Measurements from ENCODE around the gene EPB41L1. TPM values are rescaled to one million over a fixed set of nuclear protein-coding genes. Genes with fewer than 3 reads are reported as not detected.
A peak's percentile ranks its signal among the peaks of the same experiment; 100 is the strongest.

The EPB41L1 gene
- total and polyA plus RNA-seq, 2 donors from 2014 or later: 53.2 to 230 TPM

DNA sequence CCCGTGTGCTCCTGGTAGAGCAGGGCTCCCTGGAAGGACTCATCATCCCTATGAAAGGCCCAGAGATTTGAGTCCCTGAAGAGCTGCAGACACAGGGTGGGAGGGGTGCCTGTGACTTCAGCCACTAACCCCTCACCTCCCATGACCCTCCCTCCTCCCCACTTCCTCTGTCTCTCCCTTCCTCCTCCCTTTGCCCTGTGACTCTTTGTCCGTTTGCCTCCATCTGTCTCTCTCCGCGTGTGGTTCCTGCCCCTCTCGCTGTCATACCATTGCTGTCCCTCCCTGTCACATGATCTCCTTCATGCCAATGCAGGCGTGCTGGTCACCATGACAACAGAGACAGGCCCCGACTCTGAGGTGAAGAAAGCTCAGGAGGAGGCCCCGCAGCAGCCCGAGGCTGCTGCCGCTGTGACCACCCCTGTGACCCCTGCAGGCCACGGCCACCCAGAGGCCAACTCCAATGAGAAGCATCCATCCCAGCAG, 19.0 kb downstream of the EPB41L1 start:
- intact Hi-C loops (cut with DNase I): no loop called here
- Histone ChIP-seq H3K36me3 (ENCODE audit: control insufficient read depth in 2 of 3, insufficient read depth in 3 of 3, low read length in 3 of 3) (peaks cover 0 to 22% (median 5%) of the 10 kb centered on the region in 3 donors), H3K27me3 (ENCODE audit: control insufficient read depth, insufficient read depth, low read length) (no peaks in the 10 kb centered on the region), H3K27ac (ENCODE audit: low read depth in 2 of 2, low read length in 2 of 2) (no peak overlapping the region), H3K9ac (ENCODE audit: low read length in 3 of 3) (no peak overlapping the region), H3K9me3 (ENCODE audit: control insufficient read depth in 2 of 3, insufficient read depth in 1 of 3, low read length in 3 of 3) (no peaks in the 10 kb centered on the region), H3K4me3 (ENCODE audit: low read length in 3 of 3) (no peak overlapping the region), H3K4me1 (ENCODE audit: control insufficient read depth in 2 of 3, insufficient read depth in 2 of 3, low read depth in 1 of 3, low read length in 3 of 3) (peaks cover 0 to 16% (median 0%) of the 10 kb centered on the region in 3 donors)
- TF ChIP-seq, protein P1, sequence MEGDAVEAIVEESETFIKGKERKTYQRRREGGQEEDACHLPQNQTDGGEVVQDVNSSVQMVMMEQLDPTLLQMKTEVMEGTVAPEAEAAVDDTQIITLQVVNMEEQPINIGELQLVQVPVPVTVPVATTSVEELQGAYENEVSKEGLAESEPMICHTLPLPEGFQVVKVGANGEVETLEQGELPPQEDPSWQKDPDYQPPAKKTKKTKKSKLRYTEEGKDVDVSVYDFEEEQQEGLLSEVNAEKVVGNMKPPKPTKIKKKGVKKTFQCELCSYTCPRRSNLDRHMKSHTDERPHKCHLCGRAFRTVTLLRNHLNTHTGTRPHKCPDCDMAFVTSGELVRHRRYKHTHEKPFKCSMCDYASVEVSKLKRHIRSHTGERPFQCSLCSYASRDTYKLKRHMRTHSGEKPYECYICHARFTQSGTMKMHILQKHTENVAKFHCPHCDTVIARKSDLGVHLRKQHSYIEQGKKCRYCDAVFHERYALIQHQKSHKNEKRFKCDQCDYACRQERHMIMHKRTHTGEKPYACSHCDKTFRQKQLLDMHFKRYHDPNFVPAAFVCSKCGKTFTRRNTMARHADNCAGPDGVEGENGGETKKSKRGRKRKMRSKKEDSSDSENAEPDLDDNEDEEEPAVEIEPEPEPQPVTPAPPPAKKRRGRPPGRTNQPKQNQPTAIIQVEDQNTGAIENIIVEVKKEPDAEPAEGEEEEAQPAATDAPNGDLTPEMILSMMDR (IDR thresholded peaks at IDR 0.05; ENCODE audit: borderline replicate concordance, extremely low read depth, insufficient read depth): no peak
- FAIRE-seq (no peak), DNase-seq (peak; percentile 84 to 94 (median 90))

DNA sequence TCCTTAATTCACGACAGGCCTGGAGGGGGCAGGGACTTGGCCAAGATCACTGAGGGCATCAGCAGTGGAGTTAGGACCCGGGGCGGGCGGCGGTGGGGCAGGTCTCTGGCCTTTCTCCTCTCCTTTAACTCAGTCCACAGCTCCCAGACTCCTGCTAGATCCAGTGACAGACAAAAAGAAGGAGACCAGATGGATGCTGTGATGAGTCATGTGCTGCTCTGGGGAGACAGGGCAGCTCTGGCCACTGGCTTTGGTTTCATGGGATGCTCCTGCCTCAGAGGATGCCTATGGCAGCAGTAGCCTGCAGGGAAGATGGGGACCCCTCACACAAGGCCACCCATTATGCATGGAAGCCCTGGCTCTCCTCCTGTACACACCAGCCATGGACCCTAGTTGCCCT, 20.5 kb downstream of the EPB41L1 start:
- FAIRE-seq: no peak

DNA sequence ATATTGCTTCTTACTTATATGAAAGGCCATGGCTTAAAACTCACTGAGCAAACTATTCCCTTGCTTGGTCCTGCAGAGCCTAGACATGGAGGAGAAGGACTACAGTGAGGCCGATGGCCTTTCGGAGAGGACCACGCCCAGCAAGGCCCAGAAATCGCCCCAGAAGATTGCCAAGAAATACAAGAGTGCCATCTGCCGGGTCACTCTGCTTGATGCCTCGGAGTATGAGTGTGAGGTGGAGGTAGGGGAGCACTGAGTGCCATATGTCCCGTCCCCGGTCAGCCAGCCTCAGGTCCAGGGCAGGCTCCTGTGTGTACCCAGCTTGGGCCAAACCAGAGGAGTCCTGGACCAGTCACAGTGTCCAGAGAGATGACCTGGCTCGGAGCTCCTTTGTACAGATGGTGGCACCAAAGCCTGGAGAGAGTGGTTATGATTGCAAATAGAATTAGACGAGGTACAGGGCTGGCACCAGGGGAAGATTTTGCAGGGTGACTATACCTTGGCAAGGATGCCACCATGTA, 21.0 kb downstream of the EPB41L1 start:
- DNase-seq: peak in 1 of 5 donors; percentile 49
- Histone ChIP-seq H3K27ac (ENCODE audit: low read depth in 2 of 2, low read length in 2 of 2) (no peak overlapping the region), H3K27me3 (ENCODE audit: control insufficient read depth, insufficient read depth, low read length) (no peaks in the 10 kb centered on the region), H3K9me3 (ENCODE audit: control insufficient read depth in 2 of 3, insufficient read depth in 1 of 3, low read length in 3 of 3) (no peaks in the 10 kb centered on the region), H3K9ac (ENCODE audit: low read length in 3 of 3) (no peak overlapping the region), H3K36me3 (ENCODE audit: control insufficient read depth in 2 of 3, insufficient read depth in 3 of 3, low read length in 3 of 3) (peaks cover 0 to 31% (median 12%) of the 10 kb centered on the region in 3 donors), H3K4me3 (ENCODE audit: low read length in 3 of 3) (no peak overlapping the region), H3K4me1 (ENCODE audit: control insufficient read depth in 2 of 3, insufficient read depth in 2 of 3, low read depth in 1 of 3, low read length in 3 of 3) (peaks cover 0 to 8% (median 0%) of the 10 kb centered on the region in 3 donors)
- TF ChIP-seq, protein P1 (IDR thresholded peaks at IDR 0.05; ENCODE audit: borderline replicate concordance, extremely low read depth, insufficient read depth): no peak
- intact Hi-C loops (cut with DNase I): no loop called here
- FAIRE-seq: no peak

More for the DNA sequence above, 20.5 kb downstream of the EPB41L1 start:
- Histone ChIP-seq H3K4me3 (ENCODE audit: low read length in 3 of 3) (no peak overlapping the region), H3K9me3 (ENCODE audit: control insufficient read depth in 2 of 3, insufficient read depth in 1 of 3, low read length in 3 of 3) (no peaks in the 10 kb centered on the region), H3K4me1 (ENCODE audit: control insufficient read depth in 2 of 3, insufficient read depth in 2 of 3, low read depth in 1 of 3, low read length in 3 of 3) (peaks cover 0 to 8% (median 0%) of the 10 kb centered on the region in 3 donors), H3K27me3 (ENCODE audit: control insufficient read depth, insufficient read depth, low read length) (no peaks in the 10 kb centered on the region), H3K9ac (ENCODE audit: low read length in 3 of 3) (no peak overlapping the region), H3K27ac (ENCODE audit: low read depth in 2 of 2, low read length in 2 of 2) (no peak overlapping the region), H3K36me3 (ENCODE audit: control insufficient read depth in 2 of 3, insufficient read depth in 3 of 3, low read length in 3 of 3) (peaks cover 0 to 31% (median 11%) of the 10 kb centered on the region in 3 donors)
- intact Hi-C loops (cut with DNase I): no loop called here
- DNase-seq: peak in 1 of 5 donors; percentile 27
- TF ChIP-seq, protein P1 (IDR thresholded peaks at IDR 0.05; ENCODE audit: borderline replicate concordance, extremely low read depth, insufficient read depth): no peak

Measured in kidney (tissue), 14 donors.